ENCODE measurements around the gene NR1D2.

The NR1D2 gene

GRCh38 chr3:23961913-23962312, 16.8 kb downstream of the NR1D2 start:
- no peak for DNase-seq (ENCODE audit: low read depth in 4 of 4, low spot score in 1 of 4)

GRCh38 chr3:23964537-23965235, 19.6 kb downstream of the NR1D2 start:
- no peak for DNase-seq (ENCODE audit: low read depth in 4 of 4, low spot score in 1 of 4)

DNA sequence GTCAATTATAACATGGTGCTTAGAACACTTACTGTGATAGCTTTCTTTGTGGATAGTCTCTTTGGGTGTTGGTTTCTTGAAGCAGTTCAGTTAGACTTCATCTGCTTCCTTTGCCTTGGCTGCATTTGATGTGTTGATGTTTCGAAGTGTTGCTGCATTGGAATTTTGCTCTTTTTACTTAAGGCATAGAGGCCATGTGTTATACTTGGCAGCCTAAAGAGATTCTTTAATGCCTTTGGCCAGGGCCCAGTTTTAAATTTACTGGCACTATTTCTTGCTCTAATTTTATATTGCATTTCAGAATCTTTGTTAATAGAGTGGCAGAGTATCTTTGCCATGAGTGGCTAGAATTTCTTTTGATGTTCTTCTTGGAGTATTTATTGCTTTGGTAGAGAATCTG, 21.2 kb downstream of the NR1D2 start:
- no peak for DNase-seq (ENCODE audit: low read depth in 4 of 4, low spot score in 1 of 4)

GRCh38 chr3:23968463-23969184, 23.5 kb downstream of the NR1D2 start:
- no peak for DNase-seq (ENCODE audit: low read depth in 4 of 4, low spot score in 1 of 4)

DNA sequence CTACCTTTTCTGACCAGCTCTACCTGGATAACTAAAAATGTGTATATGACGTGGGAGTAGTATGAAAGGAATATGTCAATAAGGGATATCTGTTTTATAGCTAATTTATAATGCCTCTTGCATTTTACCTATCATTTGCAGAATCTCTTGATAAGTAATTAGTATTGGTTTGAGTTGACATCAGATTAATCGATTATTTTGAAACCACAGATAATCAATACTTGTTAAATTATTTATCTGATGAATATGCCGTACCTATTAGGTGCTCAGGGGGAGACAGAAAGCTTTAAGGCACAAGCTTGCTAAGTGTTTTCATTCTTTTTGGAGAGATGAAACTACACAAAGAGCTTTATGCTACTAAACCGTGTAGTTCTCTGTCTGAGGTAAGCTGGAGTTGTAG, 24.3 kb downstream of the NR1D2 start:
- DNase-seq (ENCODE audit: low read depth in 4 of 4, low spot score in 1 of 4): no peak

- no peak for DNase-seq (ENCODE audit: low read depth in 4 of 4, low spot score in 1 of 4)
These were observed 26.6 kb downstream of the NR1D2 start for GRCh38 chr3:23971684-23972083.

GRCh38 chr3:23976555-23976954, 31.5 kb downstream of the NR1D2 start:
- DNase-seq (ENCODE audit: low read depth in 4 of 4, low spot score in 1 of 4): no peak

DNA sequence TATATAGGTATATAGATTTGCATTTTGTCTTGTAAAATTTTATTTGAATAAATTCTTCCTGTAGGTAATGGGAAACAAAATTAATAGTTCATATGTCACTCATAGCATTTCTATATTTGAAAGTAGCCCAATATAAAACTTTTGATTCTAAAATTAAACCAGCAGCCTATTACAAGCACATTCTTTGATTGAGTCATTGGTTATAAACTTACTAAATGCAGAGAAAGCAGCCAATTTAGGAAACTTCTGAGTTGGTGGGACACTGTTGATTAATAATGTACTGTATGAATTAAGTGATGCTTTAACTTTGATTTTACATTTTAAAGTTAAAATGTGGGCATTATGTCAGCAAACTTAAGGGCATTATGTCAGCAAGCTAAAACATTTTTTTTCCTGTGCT, 34.5 kb downstream of the NR1D2 start:
- no peak for DNase-seq (ENCODE audit: low read depth in 4 of 4, low spot score in 1 of 4)

DNA sequence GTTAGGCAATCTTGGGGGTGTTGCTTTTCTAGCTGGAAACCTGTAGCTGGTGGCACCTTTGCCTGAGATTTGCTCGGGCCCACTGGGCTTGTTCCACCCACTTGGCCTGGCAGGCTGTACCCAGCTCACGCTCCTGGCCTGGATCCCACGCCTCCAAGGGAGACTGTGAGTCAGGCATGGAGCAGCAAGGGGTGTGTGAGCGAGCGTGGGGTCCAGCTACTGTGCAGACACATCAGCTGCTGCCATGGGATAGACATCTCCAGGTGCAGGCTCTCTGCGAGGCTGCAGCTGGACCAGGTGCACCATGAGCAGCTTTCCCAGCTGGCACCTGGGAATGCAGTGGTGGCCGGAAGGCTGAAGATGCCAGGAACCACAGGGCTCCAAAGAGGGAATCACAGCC, 36.0 kb downstream of the NR1D2 start:
- DNase-seq (ENCODE audit: low read depth in 4 of 4, low spot score in 1 of 4): no peak

GRCh38 chr3:23981955-23982354, 36.9 kb downstream of the NR1D2 start:
- no peak for DNase-seq (ENCODE audit: low read depth in 4 of 4, low spot score in 1 of 4)

- no peak for DNase-seq (ENCODE audit: low read depth in 4 of 4, low spot score in 1 of 4)
These were observed 39.8 kb downstream of the NR1D2 start for GRCh38 chr3:23984934-23985333.

GRCh38 chr3:23985747-23986544, 40.9 kb downstream of the NR1D2 start:
- no peak for DNase-seq (ENCODE audit: low read depth in 4 of 4, low spot score in 1 of 4)

DNA sequence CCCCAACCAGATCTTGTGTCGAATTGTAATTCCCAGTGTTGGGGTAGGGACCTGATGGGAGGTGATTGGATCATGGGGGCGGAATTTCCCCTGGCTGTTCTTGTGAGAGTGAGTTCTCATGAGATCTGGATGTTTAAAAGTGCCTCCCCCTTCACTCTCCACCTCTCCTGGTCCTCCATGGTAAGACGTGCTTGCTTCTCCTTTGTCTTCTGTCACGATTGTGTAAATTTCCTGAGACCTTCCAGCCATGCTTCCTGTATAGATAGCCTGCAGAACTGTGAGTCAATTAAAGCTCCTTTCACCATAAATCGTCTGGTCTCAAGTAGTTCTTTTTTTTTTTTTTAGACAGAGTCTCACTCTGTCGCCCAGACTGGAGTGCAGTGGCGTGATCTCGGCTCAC, 42.3 kb downstream of the NR1D2 start:
- no peak for DNase-seq (ENCODE audit: low read depth in 4 of 4, low spot score in 1 of 4)

DNA sequence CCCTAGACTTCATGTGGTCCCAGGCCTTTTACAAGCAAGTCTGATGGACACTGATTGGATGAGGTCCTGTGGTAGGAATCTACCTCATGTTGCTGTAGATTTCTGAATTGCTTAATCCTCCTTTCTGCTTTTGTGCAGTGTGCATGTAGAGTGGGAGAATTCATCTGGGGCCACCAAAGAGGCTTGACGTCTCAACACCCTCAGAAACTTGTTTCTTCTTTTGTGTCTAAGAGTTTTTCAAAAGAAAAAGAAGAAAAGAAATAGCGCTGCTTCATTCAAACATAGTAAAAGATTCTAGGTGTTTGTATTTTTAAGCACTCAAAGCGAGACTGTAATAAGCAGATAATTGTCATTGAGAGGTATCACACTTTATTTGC, 46.2 kb downstream of the NR1D2 start:
- no peak for DNase-seq (ENCODE audit: low read depth in 4 of 4, low spot score in 1 of 4)

DNA sequence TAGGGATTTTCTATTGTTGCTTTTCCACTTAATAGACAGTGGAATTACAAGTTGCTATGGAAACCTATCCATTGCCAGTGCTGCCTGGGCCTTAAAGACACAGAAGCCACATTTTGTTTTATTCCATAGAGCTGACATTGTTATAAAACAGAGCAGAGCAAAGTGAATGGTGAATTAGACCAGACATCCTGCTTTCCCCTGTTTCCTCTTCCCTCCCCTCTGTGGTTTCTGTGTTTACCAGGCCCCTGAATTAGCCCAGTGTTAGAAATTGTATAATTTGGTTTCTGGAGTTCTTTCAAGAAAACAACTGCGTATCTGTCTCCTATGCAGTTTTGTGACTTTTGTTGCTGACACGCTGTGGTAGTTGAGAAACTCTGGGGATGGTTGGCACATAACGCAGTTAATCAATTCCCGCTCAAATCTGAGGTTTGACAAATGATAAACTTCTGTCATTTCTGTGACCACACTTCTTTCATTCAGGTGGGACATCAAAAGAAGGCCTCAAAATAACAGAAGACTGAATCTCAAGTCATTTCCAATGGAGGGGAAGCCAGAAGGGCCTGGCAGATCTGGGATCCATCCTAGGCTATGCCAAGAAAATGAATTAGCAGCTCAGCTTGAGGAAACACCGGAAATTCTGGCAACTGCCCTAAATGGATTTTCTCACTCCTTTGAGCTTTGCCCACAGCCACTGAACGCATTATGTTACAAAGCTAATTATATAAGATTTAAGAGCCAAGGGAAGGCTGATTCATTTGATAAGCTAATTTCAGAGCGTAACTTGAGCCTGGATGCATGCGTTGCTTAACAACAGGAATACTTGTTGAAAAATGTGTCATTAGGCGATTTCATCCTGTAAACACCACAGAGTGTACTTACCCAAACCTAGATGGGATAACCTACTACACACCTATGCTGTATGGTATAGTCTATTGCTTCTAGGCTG, 46.9 kb downstream of the NR1D2 start:
- DNase-seq (ENCODE audit: low read depth in 4 of 4, low spot score in 1 of 4): no peak

DNA sequence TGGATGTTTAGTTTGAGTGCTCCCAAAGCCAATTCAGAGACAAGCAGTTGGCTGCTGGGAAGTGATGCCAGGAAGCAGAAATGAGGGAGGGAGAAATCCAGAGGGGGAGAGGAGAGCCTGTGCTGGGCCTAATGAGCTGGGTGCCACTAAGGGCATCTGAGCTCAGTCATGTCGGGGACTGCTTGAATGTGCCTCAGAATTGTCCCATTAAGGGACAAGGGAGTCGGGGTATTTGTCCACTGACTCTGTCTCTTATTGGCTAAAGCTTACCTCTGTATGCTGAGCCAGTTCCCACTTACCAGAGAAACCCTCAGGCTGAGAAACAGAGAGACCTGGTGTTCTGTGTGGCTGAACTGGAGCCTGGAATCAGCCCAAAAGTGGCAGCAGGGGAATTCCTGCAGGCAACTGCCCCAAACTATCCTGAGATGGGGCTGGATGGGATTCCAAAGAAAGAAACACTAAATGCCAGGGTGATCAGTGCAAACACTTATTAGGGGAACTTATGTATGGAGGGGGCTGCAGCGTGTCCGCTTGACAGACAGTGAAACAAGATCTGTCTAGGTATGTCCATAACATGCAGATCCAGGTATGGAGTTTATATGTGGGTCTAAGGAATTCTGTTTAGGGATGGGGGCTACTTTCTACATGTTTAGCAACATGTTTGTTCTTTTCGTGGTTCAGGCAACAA, 48.6 kb downstream of the NR1D2 start:
- no peak for DNase-seq (ENCODE audit: low read depth in 4 of 4, low spot score in 1 of 4)

- no peak for DNase-seq (ENCODE audit: low read depth in 4 of 4, low spot score in 1 of 4)
These were observed 49.1 kb downstream of the NR1D2 start for GRCh38 chr3:23994244-23994569.

DNA sequence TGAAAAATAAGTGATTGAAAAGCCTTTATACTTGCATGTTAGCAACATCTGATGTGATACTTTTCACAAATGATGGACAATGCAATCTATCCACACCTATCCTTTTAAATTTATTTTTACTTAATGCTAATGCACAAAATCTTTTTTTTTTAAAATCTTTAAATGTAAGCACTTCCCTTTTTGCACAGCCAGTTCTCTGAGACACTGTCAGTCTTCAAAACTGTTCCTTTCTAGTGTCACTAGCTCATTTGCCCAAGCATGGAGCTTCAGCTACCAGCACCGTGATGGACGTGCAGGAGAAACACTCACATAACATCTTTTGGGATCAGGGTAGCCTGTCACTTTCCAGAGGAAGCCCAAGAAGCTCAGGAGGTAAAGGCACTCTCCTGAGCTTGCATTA, 50.1 kb downstream of the NR1D2 start:
- DNase-seq (ENCODE audit: low read depth in 4 of 4, low spot score in 1 of 4): no peak

DNA sequence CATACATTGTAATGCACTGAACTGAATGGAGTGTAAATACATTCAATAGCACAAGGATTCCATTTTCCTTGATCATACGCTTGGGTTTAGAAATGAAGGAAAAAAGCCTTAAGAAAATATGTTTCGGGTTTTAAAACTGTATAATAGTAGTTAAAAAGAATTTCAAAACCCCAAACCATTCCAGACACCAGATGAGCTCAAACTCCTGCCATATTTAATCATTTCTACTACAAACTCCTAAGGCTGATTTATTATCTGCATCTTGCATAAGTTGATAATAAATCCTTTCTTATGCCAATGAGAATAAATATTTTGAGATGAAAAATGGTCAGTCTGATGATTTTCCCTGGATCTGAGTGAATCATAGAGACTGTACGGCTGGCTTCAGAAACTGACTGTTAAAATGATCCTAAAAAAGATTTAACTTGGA, 51.0 kb downstream of the NR1D2 start:
- DNase-seq (ENCODE audit: low read depth in 4 of 4, low spot score in 1 of 4): no peak

GRCh38 chr3:23999012-23999641, 54.0 kb downstream of the NR1D2 start:
- peak; percentile 42 to 54 (median 52) for DNase-seq (ENCODE audit: low read depth in 4 of 4, low spot score in 1 of 4)

All from stimulated activated CD4-positive, alpha-beta T cell treated with anti-CD3 and anti-CD28 coated beads, Interleukin-1b, Interleukin-23, amount 100 ng/mL, for 24 hours (primary cell).